CD4-positive, alpha-beta T cell (primary cell): ENCODE data around the gene ZNF77. TPM values are rescaled to one million over a fixed set of nuclear protein-coding genes. Genes with fewer than 3 reads are reported as not detected.

ENCODE experiments used
- ATAC-seq: fragments of 200-7000 bp; cut with Tn5 transposase; one replicate; pipeline ENCODE4 v1.10.0; 2022; ENCODE audit warnings: mild to moderate bottlenecking; ENCODE audit not compliant: poor library complexity
- CTCF ChIA-PET: fragments of 350-600 bp; sonication (Branson Sonifier 250); formaldehyde crosslinking; loops from one replicate; lab custom pipeline; 2021; ENCODE audit warnings: antibody characterized with exemption, inconsistent platforms; lab: Charles Lee
- POLR2A ChIA-PET: fragments of 350-600 bp; sonication (Branson Sonifier 250); formaldehyde crosslinking; loops from one replicate; lab custom pipeline; 2021; ENCODE audit warnings: antibody characterized with exemption, inconsistent platforms; lab: Charles Lee
- DNase-seq, 14 experiments: peaks; one replicate each; pipeline ENCODE4 v3.0.0-alpha.2; 2013 to 2020; ENCODE audit warnings: mixed read lengths in 2 of 14
- H3K27ac ChIP-seq, 2 donors: one replicate each; pipeline versions ENCODE4 v1.5.1 to v1.7.0; 2013; ENCODE audit warnings: low read length in 2 of 2, low read depth in 1 of 2, mild to moderate bottlenecking in 1 of 2
- H3K27me3 ChIP-seq, 2 experiments: 1 replicate in 1 of 2; 2 replicates in 1 of 2; pipeline versions ENCODE4 v1.6.1 to v1.7.0; 2013; ENCODE audit warnings: low read length in 2 of 2, control low read depth in 1 of 2, mild to moderate bottlenecking in 1 of 2, moderate library complexity in 1 of 2; ENCODE audit not compliant: insufficient read depth in 2 of 2, control insufficient read depth in 1 of 2
- H3K36me3 ChIP-seq: one replicate; pipeline ENCODE4 v1.6.1; 2013; ENCODE audit warnings: low read length, control low read depth; ENCODE audit not compliant: insufficient read depth
- H3K4me1 ChIP-seq: one replicate; pipeline ENCODE4 v1.6.1; 2013; ENCODE audit warnings: low read length, control low read depth; ENCODE audit not compliant: insufficient read depth
- H3K4me3 ChIP-seq: one replicate; pipeline ENCODE4 v1.5.1; 2013; ENCODE audit warnings: mild to moderate bottlenecking, low read length, moderate library complexity
- H3K9me3 ChIP-seq, 2 experiments: 1 replicate in 1 of 2; 2 replicates in 1 of 2; pipeline versions ENCODE4 v1.6.1 to v1.7.0; 2013; ENCODE audit warnings: low read length in 2 of 2, mild to moderate bottlenecking in 2 of 2, control low read depth in 1 of 2, moderate library complexity in 1 of 2; ENCODE audit not compliant: control insufficient read depth in 1 of 2, insufficient read depth in 1 of 2
- H3K27ac Mint-ChIP-seq: one replicate; pipeline ENCODE4 v1.8.0; 2020; ENCODE audit warnings: mixed read lengths
- H3K27me3 Mint-ChIP-seq: one replicate; pipeline ENCODE4 v1.8.0; 2021; ENCODE audit warnings: mixed read lengths
- H3K36me3 Mint-ChIP-seq: one replicate; pipeline ENCODE4 v1.8.0; 2021; ENCODE audit warnings: low read depth, mixed read lengths
- H3K4me1 Mint-ChIP-seq: one replicate; pipeline ENCODE4 v1.8.0; 2021; ENCODE audit warnings: low read depth, mixed read lengths
- H3K4me3 Mint-ChIP-seq: one replicate; pipeline ENCODE4 v1.8.0; 2020; ENCODE audit warnings: mild to moderate bottlenecking, mixed read lengths
- H3K9me3 Mint-ChIP-seq: one replicate; pipeline ENCODE4 v1.8.0; 2020; ENCODE audit warnings: mixed read lengths
- CTCF ChIP-seq: fragments of 200-600 bp; IDR thresholded peaks from one replicate; pipeline ENCODE4 v1.8.0; 2022; ENCODE audit warnings: antibody characterized with exemption, mild to moderate bottlenecking
- intact Hi-C, 2 experiments: fragments of 100-400 bp; cut with DNase I in 1 of 2; cut with micrococcal nuclease in 1 of 2; formaldehyde crosslinking; loops; one replicate each; pipeline versions ENCODE4 v1.15.1 to v1.9.0; 2023 to 2025; cut with DNase I, micrococcal nuclease
- total RNA-seq, 174 experiments: library from RNA in 2 of 174; stranded (reverse) in 2 of 174; gene quantifications; one replicate each; pipeline ENCODE4 v1.2.3 and lab custom pipeline; 2021 to 2026

ZNF77 gene
- total RNA-seq, 2 experiments from 2014 or later, result 2.0 to 2.4 TPM

GRCh38 chr19:2883686-2884439, 60.9 kb downstream of the ZNF77 start:
- Mint-ChIP-seq H3K36me3 (no peaks in the 10 kb centered on the region), H3K4me1 (peaks cover 8% of the 10 kb centered on the region), H3K4me3 (no peak overlapping the region), H3K27ac (no peak overlapping the region), H3K9me3 (no peaks in the 10 kb centered on the region), H3K27me3 (no peaks in the 10 kb centered on the region)
- Histone ChIP-seq H3K27ac (no peak overlapping the region), H3K4me1 (peaks cover 13% of the 10 kb centered on the region), H3K9me3 (peaks cover 5 to 16% of the 10 kb centered on the region in 2 experiments), H3K4me3 (no peak overlapping the region), H3K27me3 (no peaks in the 10 kb centered on the region), H3K36me3 (no peaks in the 10 kb centered on the region)
- no peak for DNase-seq
- no peak for TF ChIP-seq CTCF
- ChIA-PET CTCF (no interaction called here), POLR2A (no interaction called here)
- ATAC-seq, result no peak
- intact Hi-C loops, result no loop called here

Other genes with a start within 250 kb of the ZNF77 start
- gene GNG7, start 242.3 kb downstream of the ZNF77 start, total RNA-seq, result 1 to 10 TPM; 5.2 to 5.7 TPM
- gene DIRAS1, start 223.6 kb downstream of the ZNF77 start, total RNA-seq, result not detected
- 1 to 10 TPM; 7.6 to 7.9 TPM for gene SLC39A3, start 205.0 kb downstream of the ZNF77 start, total RNA-seq
- 10 to 100 TPM; 28.3 to 29.7 TPM for gene SGTA, start 161.7 kb downstream of the ZNF77 start, total RNA-seq
- gene THOP1, start 159.5 kb downstream of the ZNF77 start, total RNA-seq, result 10 to 100 TPM; 26.6 to 27.3 TPM
- gene ZNF554, start 125.1 kb downstream of the ZNF77 start, total RNA-seq, result 1 to 10 TPM; 3.5 to 3.6 TPM
- gene ZNF555, start 103.5 kb downstream of the ZNF77 start, total RNA-seq, result 1 to 10 TPM; 2.3 to 2.4 TPM
- gene ZNF556, start 77.6 kb downstream of the ZNF77 start, total RNA-seq, result not detected
- gene ZNF57, start 44.0 kb downstream of the ZNF77 start, total RNA-seq, result under 1 TPM; 0.47 to 0.82 TPM
- gene TLE6, start 32.6 kb upstream of the ZNF77 start, total RNA-seq, result not detected
- gene TLE2, start 84.3 kb upstream of the ZNF77 start, total RNA-seq, result 10 to 100 TPM; 23.9 to 25.0 TPM
- gene TLE5, start 117.5 kb upstream of the ZNF77 start, total RNA-seq, result 100 to 1,000 TPM; 722 to 793 TPM
- gene GNA11, start 149.4 kb upstream of the ZNF77 start, total RNA-seq, result 1 to 10 TPM; 2.6 to 3.4 TPM
- 10 to 100 TPM; 12.1 to 14.9 TPM for gene GNA15, start 191.1 kb upstream of the ZNF77 start, total RNA-seq
- gene S1PR4, start 233.8 kb upstream of the ZNF77 start, total RNA-seq, result 10 to 100 TPM; 70.2 to 73.7 TPM
- 10 to 100 TPM; 49.6 to 51.9 TPM for gene NCLN, start 241.0 kb upstream of the ZNF77 start, total RNA-seq